C1 segment of cervical spinal cord (tissue), 14 donors: ENCODE results near the gene RAP2C.
"Not testable (repeated sequence)": the region's sequence is repeated elsewhere in the genome, so short reads cannot be mapped to it uniquely, and the experiment has no call there.

Source experiments
- DNase-seq, 14 donors: peaks; one replicate each; lab custom pipeline; 2025; lab: John Stamatoyannopoulos, UW

The RAP2C gene

GRCh38 chrX:132200976-132201375 lies 18.3 kb downstream of the RAP2C start:
- DNase-seq: no peak

- no peak for DNase-seq
Measured at GRCh38 chrX:132199941-132200340, 19.3 kb downstream of the RAP2C start.

- DNase-seq: no peak
Measured at GRCh38 chrX:132193872-132194574, 25.2 kb downstream of the RAP2C start.

- no peak for DNase-seq
Measured at GRCh38 chrX:132191938-132192337, 27.3 kb downstream of the RAP2C start.

- no peak for DNase-seq
Measured at GRCh38 chrX:132188175-132188574, 31.1 kb downstream of the RAP2C start.

- no peak for DNase-seq
Measured at GRCh38 chrX:132187451-132187850, 31.8 kb downstream of the RAP2C start.

- no peak for DNase-seq
Measured at GRCh38 chrX:132184871-132185270, 34.4 kb downstream of the RAP2C start.

- no peak for DNase-seq
Measured at GRCh38 chrX:132181364-132181763, 37.9 kb downstream of the RAP2C start.

GRCh38 chrX:132180929-132181328 lies 38.3 kb downstream of the RAP2C start:
- no peak for DNase-seq

GRCh38 chrX:132173647-132174046 lies 45.6 kb downstream of the RAP2C start:
- DNase-seq: no peak

- no peak for DNase-seq
Measured at GRCh38 chrX:132171881-132172280, 47.4 kb downstream of the RAP2C start.

GRCh38 chrX:132171478-132171877 lies 47.8 kb downstream of the RAP2C start:
- DNase-seq: no peak

- DNase-seq: no peak
Measured at GRCh38 chrX:132169554-132169953, 49.7 kb downstream of the RAP2C start.

- DNase-seq: no peak
Measured at GRCh38 chrX:132165651-132166050, 53.6 kb downstream of the RAP2C start.

GRCh38 chrX:132165005-132165404 lies 54.2 kb downstream of the RAP2C start:
- DNase-seq: no peak

GRCh38 chrX:132163094-132163493 lies 56.2 kb downstream of the RAP2C start:
- DNase-seq: not testable (repeated sequence)

- no peak for DNase-seq
Measured at GRCh38 chrX:132153166-132153565, 66.1 kb downstream of the RAP2C start.
